ENCODE measurements around the gene MAGEE2.
"Not testable (repeated sequence)": the region's sequence is repeated elsewhere in the genome, so short reads cannot be mapped to it uniquely, and the experiment has no call there.

Gene MAGEE2, protein sequence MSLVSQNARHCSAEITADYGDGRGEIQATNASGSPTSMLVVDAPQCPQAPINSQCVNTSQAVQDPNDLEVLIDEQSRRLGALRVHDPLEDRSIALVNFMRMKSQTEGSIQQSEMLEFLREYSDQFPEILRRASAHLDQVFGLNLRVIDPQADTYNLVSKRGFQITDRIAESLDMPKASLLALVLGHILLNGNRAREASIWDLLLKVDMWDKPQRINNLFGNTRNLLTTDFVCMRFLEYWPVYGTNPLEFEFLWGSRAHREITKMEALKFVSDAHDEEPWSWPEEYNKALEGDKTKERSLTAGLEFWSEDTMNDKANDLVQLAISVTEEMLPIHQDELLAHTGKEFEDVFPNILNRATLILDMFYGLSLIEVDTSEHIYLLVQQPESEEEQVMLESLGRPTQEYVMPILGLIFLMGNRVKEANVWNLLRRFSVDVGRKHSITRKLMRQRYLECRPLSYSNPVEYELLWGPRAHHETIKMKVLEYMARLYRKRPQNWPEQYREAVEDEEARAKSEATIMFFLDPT

DNA sequence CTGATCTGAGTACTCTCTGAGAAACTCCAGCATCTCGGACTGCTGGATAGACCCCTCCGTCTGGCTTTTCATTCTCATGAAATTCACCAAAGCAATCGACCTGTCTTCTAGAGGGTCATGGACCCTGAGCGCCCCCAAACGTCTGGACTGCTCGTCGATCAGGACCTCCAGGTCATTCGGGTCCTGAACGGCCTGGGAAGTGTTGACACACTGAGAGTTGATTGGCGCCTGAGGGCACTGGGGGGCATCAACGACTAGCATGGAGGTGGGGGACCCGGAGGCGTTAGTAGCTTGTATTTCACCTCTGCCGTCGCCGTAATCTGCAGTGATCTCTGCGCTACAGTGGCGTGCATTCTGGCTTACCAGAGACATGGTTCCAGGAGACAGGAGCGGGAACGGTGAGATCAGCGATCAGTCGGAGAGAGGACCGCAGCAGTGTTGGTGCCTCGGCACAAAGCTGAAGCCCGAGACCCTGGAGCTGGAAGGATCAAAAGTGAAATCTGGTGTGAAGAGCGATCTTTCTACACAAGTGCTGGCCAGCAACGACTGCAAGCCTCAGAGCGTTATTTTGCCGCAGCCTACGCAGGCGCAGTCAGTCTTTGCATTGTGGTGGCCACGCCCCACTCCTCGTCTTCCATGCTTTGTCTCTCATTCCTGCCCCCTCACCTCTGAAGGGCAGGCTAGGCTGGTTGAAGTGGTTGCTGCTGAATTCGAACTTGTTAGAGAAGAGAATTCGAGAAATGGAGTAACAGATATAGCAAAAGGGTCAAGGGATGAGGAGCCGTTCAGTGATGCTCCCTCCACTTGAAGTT, at the start of gene MAGEE2:
TSS of gene MAGEE2 (minus strand) at position 575 of the 812 bp plus-strand sequence. CDS start at position 372, 203 bp downstream.
- no peak within 1 kb of the TSS for H3K4me3 ChIP-seq (ENCODE audit: low read depth, low read length)
- TF ChIP-seq, protein P1, sequence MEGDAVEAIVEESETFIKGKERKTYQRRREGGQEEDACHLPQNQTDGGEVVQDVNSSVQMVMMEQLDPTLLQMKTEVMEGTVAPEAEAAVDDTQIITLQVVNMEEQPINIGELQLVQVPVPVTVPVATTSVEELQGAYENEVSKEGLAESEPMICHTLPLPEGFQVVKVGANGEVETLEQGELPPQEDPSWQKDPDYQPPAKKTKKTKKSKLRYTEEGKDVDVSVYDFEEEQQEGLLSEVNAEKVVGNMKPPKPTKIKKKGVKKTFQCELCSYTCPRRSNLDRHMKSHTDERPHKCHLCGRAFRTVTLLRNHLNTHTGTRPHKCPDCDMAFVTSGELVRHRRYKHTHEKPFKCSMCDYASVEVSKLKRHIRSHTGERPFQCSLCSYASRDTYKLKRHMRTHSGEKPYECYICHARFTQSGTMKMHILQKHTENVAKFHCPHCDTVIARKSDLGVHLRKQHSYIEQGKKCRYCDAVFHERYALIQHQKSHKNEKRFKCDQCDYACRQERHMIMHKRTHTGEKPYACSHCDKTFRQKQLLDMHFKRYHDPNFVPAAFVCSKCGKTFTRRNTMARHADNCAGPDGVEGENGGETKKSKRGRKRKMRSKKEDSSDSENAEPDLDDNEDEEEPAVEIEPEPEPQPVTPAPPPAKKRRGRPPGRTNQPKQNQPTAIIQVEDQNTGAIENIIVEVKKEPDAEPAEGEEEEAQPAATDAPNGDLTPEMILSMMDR (IDR thresholded peaks at IDR 0.05; ENCODE audit: insufficient read depth, low read depth, low read length, missing control alignments), result no peak
- no peak for DNase-seq (ENCODE audit: low read depth)

DNA sequence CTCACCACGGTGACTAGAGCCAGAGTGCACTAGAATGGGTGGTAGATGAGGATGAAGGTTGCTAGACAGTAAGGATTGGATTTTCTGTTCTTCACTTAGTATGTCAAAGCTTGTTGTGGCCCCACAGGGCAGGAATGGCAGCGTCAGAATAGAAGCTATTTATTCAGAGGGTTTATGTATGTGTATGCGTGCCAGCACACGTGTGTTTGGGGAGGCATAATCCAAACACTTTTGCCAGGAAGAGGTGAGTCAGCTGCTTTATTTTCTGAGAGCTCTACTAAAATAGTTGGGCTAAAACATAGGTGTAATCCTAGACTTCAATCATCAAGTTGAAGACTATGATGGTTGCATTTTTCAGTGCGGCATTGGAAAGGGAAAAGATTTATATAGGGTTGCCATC, 1.2 kb upstream of the MAGEE2 start:
- DNase-seq (ENCODE audit: low read depth), result no peak
- TF ChIP-seq, protein P1 (IDR thresholded peaks at IDR 0.05; ENCODE audit: insufficient read depth, low read depth, low read length, missing control alignments), result no peak
- H3K4me3 ChIP-seq (ENCODE audit: low read depth, low read length), result no peak overlapping the region

DNA sequence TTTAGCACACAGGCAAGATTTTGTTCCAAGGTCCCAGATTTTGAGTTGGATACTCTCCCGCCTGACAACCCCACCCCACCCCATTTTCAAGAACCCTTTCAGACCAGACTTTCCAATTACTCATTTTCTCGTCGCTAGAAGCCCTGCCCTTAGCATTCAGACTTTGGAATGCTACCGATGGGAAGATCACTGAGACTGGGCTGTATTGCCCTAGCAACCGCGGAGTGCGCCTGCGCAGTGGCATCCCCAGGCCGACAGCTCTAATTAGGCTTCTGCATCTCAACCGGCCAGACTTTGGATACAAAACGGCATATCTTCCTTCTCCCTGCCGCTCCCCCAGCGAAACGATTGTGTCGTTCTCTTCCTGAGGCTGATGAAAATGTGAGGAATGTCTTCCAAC, 3.4 kb downstream of the MAGEE2 start:
- TF ChIP-seq, protein P1 (IDR thresholded peaks at IDR 0.05; ENCODE audit: insufficient read depth, low read depth, low read length, missing control alignments), result no peak

DNA sequence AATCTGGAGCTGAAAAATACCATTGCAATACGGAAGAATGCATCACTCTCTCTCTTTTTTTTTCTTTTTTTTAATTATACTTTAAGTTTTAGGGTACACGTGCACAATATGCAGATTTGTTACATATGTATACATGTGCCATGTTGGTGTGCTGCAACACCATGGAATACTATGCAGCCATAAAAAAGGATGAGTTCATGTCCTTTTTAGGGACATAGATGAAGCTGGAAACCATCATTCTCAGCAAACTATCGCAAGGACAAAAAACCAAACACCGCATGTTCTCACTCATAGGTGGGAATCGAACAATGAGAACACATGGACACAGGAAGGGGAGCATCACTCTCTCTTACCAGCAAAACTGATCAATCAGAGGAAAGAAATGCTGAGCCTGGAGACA, 17.0 kb downstream of the MAGEE2 start:
- not testable (repeated sequence) for H3K4me3 ChIP-seq (ENCODE audit: low read depth, low read length); DNase-seq (ENCODE audit: low read depth)

More for the DNA sequence above, 3.4 kb downstream of the MAGEE2 start:
- DNase-seq (ENCODE audit: low read depth), result no peak
- H3K4me3 ChIP-seq (ENCODE audit: low read depth, low read length), result no peak overlapping the region

DNA sequence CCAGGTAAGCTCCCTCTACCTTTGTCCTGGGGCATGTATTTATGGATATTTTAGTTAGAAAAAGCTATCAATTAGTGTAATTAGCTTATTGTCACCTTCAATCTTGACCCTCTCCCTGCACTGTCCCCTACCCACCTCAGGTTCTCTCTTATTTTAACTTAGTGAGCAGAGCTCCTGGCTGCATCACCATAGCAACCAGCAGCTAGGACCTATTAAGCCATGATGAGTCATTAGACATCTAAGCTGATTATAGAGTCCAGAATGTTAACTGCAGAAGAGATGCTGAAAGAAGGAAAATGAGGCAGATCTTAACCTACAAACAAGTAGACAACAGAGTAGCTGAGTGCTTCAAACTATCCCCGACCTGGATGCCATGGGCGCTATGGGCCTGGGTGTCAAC, 36.6 kb downstream of the MAGEE2 start:
- TF ChIP-seq, protein P1 (IDR thresholded peaks at IDR 0.05; ENCODE audit: insufficient read depth, low read depth, low read length, missing control alignments), result no peak
- no peak for DNase-seq (ENCODE audit: low read depth)
- no peak overlapping the region for H3K4me3 ChIP-seq (ENCODE audit: low read depth, low read length)

DNA sequence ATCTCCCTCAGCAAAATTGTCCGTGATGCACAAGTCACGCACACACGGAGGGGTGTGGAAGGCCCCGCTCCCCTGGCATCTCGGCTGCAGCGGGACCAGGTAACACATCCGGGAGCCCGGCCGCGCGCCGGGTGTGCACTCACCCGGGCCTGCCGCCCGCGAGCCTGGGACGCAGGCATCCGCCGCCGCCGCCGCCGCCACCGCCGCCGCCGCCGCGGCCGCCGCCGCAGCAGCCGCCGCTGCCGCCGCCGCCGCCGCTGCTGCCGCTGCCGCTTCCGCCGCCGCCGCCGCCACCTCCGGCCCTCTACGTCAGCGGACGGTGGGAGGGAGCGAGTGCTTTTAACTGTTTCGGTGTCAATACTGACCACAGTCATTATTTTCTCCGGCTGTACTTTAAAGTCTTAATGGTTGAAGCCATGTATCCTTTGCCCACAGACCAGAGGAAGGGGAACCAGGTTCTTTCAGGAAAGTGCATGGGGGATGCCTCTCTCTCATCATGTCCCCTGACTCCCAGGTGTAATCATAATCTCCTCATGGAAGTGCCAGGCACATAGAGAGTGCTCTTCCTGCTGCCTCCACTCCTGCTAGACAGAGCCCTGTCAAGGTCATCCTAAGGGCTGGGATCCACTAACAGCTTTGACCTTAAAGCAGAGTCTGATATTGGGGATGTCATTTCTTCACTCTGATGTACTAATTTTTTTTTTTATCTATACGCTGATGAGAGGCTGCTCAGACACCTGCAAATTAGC, 38.0 kb downstream of the MAGEE2 start:
- peak overlapping the region; percentile 52 for H3K4me3 ChIP-seq (ENCODE audit: low read depth, low read length)
- TF ChIP-seq, protein P1 (IDR thresholded peaks at IDR 0.05; ENCODE audit: insufficient read depth, low read depth, low read length, missing control alignments), result no peak
- peak; percentile 17 for DNase-seq (ENCODE audit: low read depth)
